GM12878 (cell line): ENCODE results near the gene HDAC7. TPM values are rescaled to one million over a fixed set of nuclear protein-coding genes. Genes with fewer than 3 reads are reported as not detected.

Source experiments
- ATAC-seq: fragments of 200-7000 bp; cut with Tn5 transposase; 3 replicates; pipeline ENCODE4 v1.9.1; 2020; ENCODE audit warnings: mild to moderate bottlenecking, moderate library complexity
- BruUV-seq: library from RNA; stranded (reverse); fragments of 400-500 nt; replicated peaks from 2 replicates; lab custom pipeline; 2021; lab: Mats Ljungman, UMichigan
- CTCF ChIA-PET: fragments of 300-600 bp; sonication (Branson Sonifier 250); formaldehyde crosslinking; extraction: SDS; loops from one replicate; lab custom pipeline; 2021; ENCODE audit warnings: inconsistent platforms; lab: Yijun Ruan, JAX
- POLR2A ChIA-PET: fragments of 350-600 bp; formaldehyde crosslinking; extraction: SDS; loops from one replicate; lab custom pipeline; 2021; ENCODE audit warnings: inconsistent platforms; lab: Charles Lee
- RAD21 ChIA-PET: fragments of 300-600 bp; sonication (Branson Sonifier 250); formaldehyde crosslinking; loops from one replicate; lab custom pipeline; 2023; ENCODE audit warnings: antibody characterized with exemption; ENCODE audit not compliant: unreplicated experiment; lab: Charles Lee
- SMC1A ChIA-PET: fragments of 300-600 bp; sonication (Branson Sonifier 250); formaldehyde crosslinking; loops from one replicate; lab custom pipeline; 2023; ENCODE audit not compliant: unreplicated experiment, uncharacterized antibody; lab: Charles Lee
- DNase-seq: peaks from one replicate; pipeline ENCODE4 v3.0.0-alpha.2; 2011; ENCODE audit warnings: low read depth, low spot score
- FAIRE-seq: peaks from 3 replicates; lab custom pipeline; 2011; peaks lifted over from hg19 to GRCh38; lab: Jason Lieb, UNC
- H2AFZ ChIP-seq: 2 replicates; pipeline ENCODE4 v1.6.0; 2011; ENCODE audit warnings: low read depth, low read length, control low read depth; ENCODE audit not compliant: control insufficient read depth
- H3K27ac ChIP-seq: 2 replicates; pipeline ENCODE4 v1.5.1; 2011; ENCODE audit warnings: control low read depth; ENCODE audit not compliant: control insufficient read depth, insufficient read depth
- H3K27me3 ChIP-seq, 2 experiments: replicated peaks in 1 of 2; 2 replicates each; pipeline versions ENCODE4 v1.6.0 to v1.6.1; 2011; ENCODE audit warnings: low read length in 1 of 2; ENCODE audit not compliant: control insufficient read depth in 2 of 2, insufficient read depth in 2 of 2
- H3K36me3 ChIP-seq, 2 experiments: 2 replicates each; pipeline ENCODE4 v1.5.1; 2011; ENCODE audit warnings: low read length in 1 of 2; ENCODE audit not compliant: control insufficient read depth in 2 of 2, insufficient read depth in 2 of 2
- H3K4me1 ChIP-seq: 2 replicates; pipeline ENCODE4 v1.6.1; 2011; ENCODE audit warnings: mild to moderate bottlenecking, low read length, moderate library complexity, mixed read lengths; ENCODE audit not compliant: control insufficient read depth, insufficient read depth
- H3K4me2 ChIP-seq: 2 replicates; pipeline ENCODE4 v1.6.0; 2011; ENCODE audit warnings: control low read depth; ENCODE audit not compliant: control insufficient read depth, insufficient read depth
- H3K4me3 ChIP-seq: fragments of 200-600 bp; sonication (generic); 2 replicates; pipeline ENCODE4 v1.5.1; 2016
- H3K79me2 ChIP-seq: 2 replicates; pipeline ENCODE4 v1.6.0; 2011; ENCODE audit warnings: low read length; ENCODE audit not compliant: control insufficient read depth, insufficient read depth
- H3K9ac ChIP-seq: 2 replicates; pipeline ENCODE4 v1.8.0; 2011; ENCODE audit warnings: low read length, control low read depth, mixed read lengths; ENCODE audit not compliant: control insufficient read depth, insufficient read depth
- H3K9me3 ChIP-seq: replicated peaks from 3 replicates; pipeline ENCODE4 v1.5.1; 2011; ENCODE audit warnings: mild to moderate bottlenecking, low read length; ENCODE audit not compliant: control insufficient read depth, insufficient read depth
- H4K20me1 ChIP-seq: 2 replicates; pipeline ENCODE4 v1.6.0; 2011; ENCODE audit not compliant: control insufficient read depth, insufficient read depth
- BACH1 ChIP-seq: fragments of 450-650 bp; IDR thresholded peaks from 2 replicates; pipeline ENCODE4 v1.6.1; 2017; ENCODE audit warnings: mild to moderate bottlenecking, borderline replicate concordance
- SUPT20H ChIP-seq: IDR thresholded peaks from 2 replicates; pipeline ENCODE4 v1.6.1; 2011; ENCODE audit warnings: low read depth, mild to moderate bottlenecking, low read length, moderate library complexity, borderline replicate concordance; ENCODE audit not compliant: control insufficient read depth
- ZBTB33 ChIP-seq: fragments of 450-650 bp; IDR thresholded peaks from 2 replicates; pipeline ENCODE4 v1.6.1; 2017; ENCODE audit warnings: mild to moderate bottlenecking
- ZNF274 ChIP-seq: IDR thresholded peaks from one replicate; pipeline ENCODE4 v1.8.0; 2011; ENCODE audit not compliant: insufficient read length, insufficient read depth
- WGBS: methylation state at CpG from one replicate; pipeline ENCODE4 v1.1.6; 2016; ENCODE audit warnings: low lambda C conversion rate; ENCODE audit not compliant: insufficient replicate concordance, insufficient coverage; ENCODE audit errors: missing lambda C conversion rate; 5-methylcytosine and 5-hydroxymethylcytosine counted together
- in situ Hi-C: fragments of 300-500 bp; cut with MboI; formaldehyde crosslinking; loops from 9 replicates; pipeline ENCODE4 v1.14.3; 2018; ENCODE audit warnings: mixed read lengths
- intact Hi-C: fragments of 100-400 bp; cut with micrococcal nuclease; formaldehyde crosslinking; loops from one replicate; pipeline ENCODE4 v1.14.2; 2022; ENCODE audit not compliant: unreplicated experiment
- polyA plus RNA-seq, 11 experiments: library from polyadenylated mRNA; depleted of rRNA in 4 of 11; unstranded in 6 of 11; stranded (reverse) in 5 of 11; fragments of >200 nt; fragmentation: Nextera tagmentation in 4 of 11; fragmentation: Illumina TruSeq in 1 of 11; extraction: Ambion mirVana in 4 of 11; extraction: Trizol in 1 of 11; gene quantifications; 1 replicate in 1 of 11; 2 replicates in 10 of 11; pipeline versions ENCODE4 v1.2.1 to v1.2.3, GENCODE V29; 2011 to 2016; ENCODE audit warnings: inconsistent platforms in 2 of 11, missing spikeins in 2 of 11, low read depth in 1 of 11
- total RNA-seq, 4 experiments: library from RNA; depleted of rRNA in 3 of 4; stranded (reverse); fragments of >200 nt in 3 of 4; fragmentation: Illumina TruSeq in 1 of 4; extraction: Trizol in 1 of 4; gene quantifications; 2 replicates each; pipeline versions ENCODE4 v1.2.1 to v1.2.3, GENCODE V29; 2013 to 2021

HDAC7 gene
- total and polyA plus RNA-seq, 10 of the 15 experiments (the other 5 are each of a cell fraction or from before 2014, with no cell fraction given), result 0.47 to 18.3 (median 5.4) TPM

- peaks cover 17% of the 10 kb centered on the region; the same call in 1 of the 2 replicates for H3K4me1 ChIP-seq
- H3K79me2 ChIP-seq, result no peaks in the 10 kb centered on the region
- ChIA-PET SMC1A (interaction anchor here (0.9 to 11.3 kb wide), 10 partner anchors 8 to 94 kb away, joined by 3 to 139 read pairs (median 4); no protein-coding TSS in a partner anchor), CTCF (interaction anchor here (1.0 to 19.3 kb wide), 8 partner anchors 8 to 81 kb away, joined by 3 to 814 read pairs (median 47); partner anchors contain the start of gene RAPGEF3), RAD21 (interaction anchor here (0.8 to 9.0 kb wide), 8 partner anchors 8 to 69 kb away, joined by 3 to 120 read pairs (median 14); partner anchors contain the start of genes RAPGEF3 and RPAP3), POLR2A (interaction anchor here (0.5 to 2.1 kb wide), 2 partner anchors 15 to 33 kb away, joined by 5 to 6 read pairs; no protein-coding TSS in a partner anchor)
- no peak overlapping the region; the same call in 1 of the 2 replicates for H3K27ac ChIP-seq
- no peaks in the 10 kb centered on the region for H4K20me1 ChIP-seq
- no peaks in the 10 kb centered on the region for H3K27me3 ChIP-seq
- intact Hi-C loops, result loop anchor here (5.0 to 10.0 kb wide), 2 partner anchors 62 to 741 kb away; no protein-coding TSS in a partner anchor
- ATAC-seq (peak; percentile 10; the same call in 2 of the 3 replicates), FAIRE-seq (no peak), DNase-seq (no peak)
- peak; percentile 45; the same call in 1 of the 2 replicates for TF ChIP-seq ZBTB33
- no peak for TF ChIP-seq ZNF274
- no peak for TF ChIP-seq SUPT20H
- peak; percentile 100 for TF ChIP-seq BACH1
- in situ Hi-C loops, result loop anchor here (5.0 kb wide), 2 partner anchors 63 to 123 kb away; no protein-coding TSS in a partner anchor
- no TSS peak for BruUV-seq
- no peak overlapping the region for H3K9ac ChIP-seq
- 61% methylated on average over 10 of the region's 10 CpGs for WGBS
- no peaks in the 10 kb centered on the region for H3K36me3 ChIP-seq
- no peak overlapping the region; the same call in 1 of the 2 replicates for H3K4me2 ChIP-seq
- H2AFZ ChIP-seq, result no peak overlapping the region; the same call in 1 of the 2 replicates
- no peaks in the 10 kb centered on the region for H3K9me3 ChIP-seq
- no peak overlapping the region for H3K4me3 ChIP-seq
Observed at GRCh38 chr12:47775100-47775911, 44.4 kb downstream of the HDAC7 start.
